Left cardiac atrium (tissue), 4 donors: ENCODE results near the gene ANGPTL2. TPM values are rescaled to one million over a fixed set of nuclear protein-coding genes. Genes with fewer than 3 reads are reported as not detected.
"Not testable (repeated sequence)": the region's sequence is repeated elsewhere in the genome, so short reads cannot be mapped to it uniquely, and the experiment has no call there.

Source experiments
- ATAC-seq, 2 donors: fragments of 200-7000 bp; cut with Tn5 transposase; one replicate each; pipeline ENCODE4 v1.9.1; 2020; ENCODE audit warnings: mild to moderate bottlenecking in 2 of 2, moderate library complexity in 2 of 2
- DNase-seq: peaks from one replicate; pipeline ENCODE4 v3.0.0-alpha.2; 2020
- intact Hi-C, 2 donors: fragments of 100-400 bp; cut with DNase I; formaldehyde crosslinking; loops; one replicate each; pipeline versions ENCODE4 v1.14.1 to v1.15.1; 2022 to 2023
- long read RNA-seq: library from polyadenylated mRNA; unstranded; transcript quantifications from one replicate; pipeline ENCODE4 v2.0.0, GENCODE V29; 2021
- total RNA-seq, 2 donors: library from RNA; stranded (reverse); fragmentation: NEBNext Ultra II Directional; extraction: Animal tissue kit (Norgen Biotek cat#: 25700); gene quantifications; one replicate each; pipeline ENCODE4 v1.2.1, GENCODE V29; 2021
- donor health status: DM: no; HTN: yes; CAD: no.
- donor health status: DM: no; HTN: yes; CAD: no; lungs with severe emphysema.
- donor health status: DM: yes; HTN: yes; CAD: no.
- donor health status: Dilated cardiomyopathy.

Gene ANGPTL2, protein sequence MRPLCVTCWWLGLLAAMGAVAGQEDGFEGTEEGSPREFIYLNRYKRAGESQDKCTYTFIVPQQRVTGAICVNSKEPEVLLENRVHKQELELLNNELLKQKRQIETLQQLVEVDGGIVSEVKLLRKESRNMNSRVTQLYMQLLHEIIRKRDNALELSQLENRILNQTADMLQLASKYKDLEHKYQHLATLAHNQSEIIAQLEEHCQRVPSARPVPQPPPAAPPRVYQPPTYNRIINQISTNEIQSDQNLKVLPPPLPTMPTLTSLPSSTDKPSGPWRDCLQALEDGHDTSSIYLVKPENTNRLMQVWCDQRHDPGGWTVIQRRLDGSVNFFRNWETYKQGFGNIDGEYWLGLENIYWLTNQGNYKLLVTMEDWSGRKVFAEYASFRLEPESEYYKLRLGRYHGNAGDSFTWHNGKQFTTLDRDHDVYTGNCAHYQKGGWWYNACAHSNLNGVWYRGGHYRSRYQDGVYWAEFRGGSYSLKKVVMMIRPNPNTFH
- 10 to 100 TPM; 51.8 to 63.1 TPM for total RNA-seq
- long read RNA-seq, transcript ANGPTL2-202 (5 exons, 3,707 nt): major isoform, 8 of 27 reads
- long read RNA-seq, partial matches to known transcripts: 15 of 27 reads
- long read RNA-seq, other reads (novel, unspliced or antisense): 4 of 27 reads

DNA sequence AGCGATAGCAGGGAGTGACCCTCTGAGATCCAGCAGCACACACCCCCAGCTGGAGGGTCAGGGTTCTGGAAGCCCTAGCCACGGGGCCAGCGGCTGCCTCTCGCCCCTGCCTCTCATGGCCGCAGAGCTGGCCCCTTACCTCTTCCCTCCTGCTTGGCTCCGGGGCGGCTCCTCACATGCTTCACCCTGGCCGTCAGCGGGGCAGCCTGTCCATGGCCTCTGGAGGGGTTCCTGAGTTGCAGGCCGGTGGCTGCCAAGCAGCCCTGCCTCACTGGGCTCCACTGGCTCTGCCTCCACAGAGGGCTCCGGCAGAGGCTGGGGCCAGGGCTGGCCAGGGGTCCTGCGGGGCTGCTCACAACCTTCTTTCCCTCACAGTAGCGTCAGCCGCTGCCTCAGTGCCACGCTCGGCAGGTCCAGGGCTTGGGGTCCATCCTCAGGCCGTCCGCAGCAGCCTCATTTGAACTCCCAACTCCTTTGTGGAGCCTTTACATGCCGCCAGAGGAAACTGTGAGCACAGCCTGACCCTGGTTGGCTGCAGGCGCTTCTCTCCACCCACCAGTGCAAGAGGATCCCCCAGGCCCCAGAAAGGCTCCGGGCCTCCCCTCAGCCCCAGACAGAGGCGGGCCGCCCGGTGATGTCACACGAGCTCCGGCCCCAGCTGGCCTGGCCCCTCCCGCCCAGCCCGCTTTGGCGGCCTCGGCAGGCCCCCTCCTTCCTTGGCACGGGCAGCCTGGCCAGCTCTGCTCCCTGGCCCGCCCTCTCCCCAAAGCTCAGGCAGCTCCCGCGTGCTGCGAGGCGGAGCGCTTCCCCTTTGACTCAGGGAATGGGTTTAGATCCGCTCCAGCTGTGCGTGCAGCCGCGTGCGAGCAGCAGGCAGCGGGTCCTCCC lies at the start of gene ANGPTL2:
TSS of gene ANGPTL2 (minus strand) at position 460 of the 888 bp plus-strand sequence. CDS start 13,904 bp downstream, outside the sequence.
- intact Hi-C loops: loop anchor here (5.0 to 10.0 kb wide), 3 partner anchors 62 to 158 kb away; no protein-coding TSS in a partner anchor

DNA sequence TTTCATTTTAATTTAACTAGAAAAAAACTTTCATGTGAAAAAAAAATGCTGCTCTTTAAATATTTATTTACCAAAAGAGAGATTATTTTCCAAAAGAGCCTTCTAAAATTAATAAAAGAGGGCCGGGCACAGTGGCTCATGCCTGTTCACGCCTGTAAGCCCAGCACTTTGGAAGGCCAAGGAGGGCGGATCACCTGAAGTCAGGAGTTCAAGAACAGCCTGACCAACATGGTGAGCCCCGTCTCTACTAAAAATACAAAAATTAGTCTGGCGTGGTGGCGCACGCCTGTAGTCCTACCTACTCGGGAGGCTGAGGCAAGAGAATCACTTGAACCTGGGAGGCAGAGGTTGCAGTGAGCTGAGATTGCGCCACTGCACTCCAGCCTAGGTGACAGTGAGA lies 48.9 kb upstream of the ANGPTL2 start:
- DNase-seq, intact Hi-C loops, ATAC-seq: not testable (repeated sequence)

More for the DNA sequence above, at the start of gene ANGPTL2:
- DNase-seq (peak; percentile 94), ATAC-seq (peak; percentile 92 to 96)

- ATAC-seq (no peak), DNase-seq (no peak)
Observed at GRCh38 chr9:127170652-127171051, 48.2 kb upstream of the ANGPTL2 start.

GRCh38 chr9:127170103-127170502 lies 47.7 kb upstream of the ANGPTL2 start:
- intact Hi-C loops: no loop called here
- DNase-seq: no peak
- no peak for ATAC-seq

More at GRCh38 chr9:127170652-127171051, 48.2 kb upstream of the ANGPTL2 start:
- intact Hi-C loops: no loop called here

GRCh38 chr9:127169575-127169883 lies 47.1 kb upstream of the ANGPTL2 start:
- ATAC-seq (no peak), DNase-seq (no peak)
- intact Hi-C loops: no loop called here

GRCh38 chr9:127168756-127169574 lies 46.5 kb upstream of the ANGPTL2 start:
- intact Hi-C loops: no loop called here
- ATAC-seq: peak in 1 of 2 donors; percentile 47
- DNase-seq: no peak

- no peak for DNase-seq
- intact Hi-C loops: no loop called here
Observed at GRCh38 chr9:127167560-127168326, 45.3 kb upstream of the ANGPTL2 start.

GRCh38 chr9:127166651-127167524 lies 44.5 kb upstream of the ANGPTL2 start:
- intact Hi-C loops: no loop called here
- DNase-seq (no peak), ATAC-seq (no peak)

More at GRCh38 chr9:127167560-127168326, 45.3 kb upstream of the ANGPTL2 start:
- no peak for ATAC-seq

GRCh38 chr9:127166111-127166510 lies 43.7 kb upstream of the ANGPTL2 start:
- no peak for ATAC-seq
- no peak for DNase-seq
- intact Hi-C loops: no loop called here

DNA sequence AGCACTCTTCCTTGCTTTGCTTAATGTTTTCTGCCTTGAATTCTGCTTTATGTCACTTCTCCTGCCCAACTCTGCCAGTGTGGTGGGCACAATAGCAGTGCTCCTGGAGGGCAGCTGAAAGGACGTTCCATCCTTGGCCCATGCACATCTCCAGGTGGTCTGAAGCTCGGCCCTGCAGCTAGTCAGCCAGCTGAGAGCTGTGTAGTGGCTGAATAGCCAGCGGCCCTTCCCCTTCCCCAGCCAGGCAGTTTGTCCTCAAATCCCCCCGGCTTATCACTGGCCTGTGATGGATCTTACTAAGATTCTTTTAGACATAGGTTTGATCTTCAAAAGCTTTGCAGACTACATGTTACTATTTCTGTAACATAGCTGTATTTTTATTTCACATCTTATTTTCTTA lies 42.7 kb upstream of the ANGPTL2 start:
- intact Hi-C loops: no loop called here
- no peak for DNase-seq

GRCh38 chr9:127163409-127163808 lies 41.0 kb upstream of the ANGPTL2 start:
- DNase-seq (no peak), ATAC-seq (peak in 1 of 2 donors; percentile 72)
- intact Hi-C loops: no loop called here

More for the DNA sequence above, 42.7 kb upstream of the ANGPTL2 start:
- no peak for ATAC-seq

- intact Hi-C loops: no loop called here
- no peak for DNase-seq
Observed at GRCh38 chr9:127162864-127163365, 40.5 kb upstream of the ANGPTL2 start.

GRCh38 chr9:127162046-127162863 lies 39.8 kb upstream of the ANGPTL2 start:
- ATAC-seq: no peak
- DNase-seq: no peak
- intact Hi-C loops: no loop called here

More at GRCh38 chr9:127162864-127163365, 40.5 kb upstream of the ANGPTL2 start:
- ATAC-seq: peak in 1 of 2 donors; percentile 46

- DNase-seq: no peak
- intact Hi-C loops: no loop called here
Observed at GRCh38 chr9:127161081-127161624, 38.7 kb upstream of the ANGPTL2 start.

GRCh38 chr9:127159949-127160610 lies 37.6 kb upstream of the ANGPTL2 start:
- ATAC-seq: no peak
- no peak for DNase-seq
- intact Hi-C loops: no loop called here

More at GRCh38 chr9:127161081-127161624, 38.7 kb upstream of the ANGPTL2 start:
- ATAC-seq: no peak
